GM10266 (cell line): ENCODE results near the gene RNLS.

Experiments
- DNase-seq: peaks from one replicate; pipeline ENCODE4 v3.0.0; 2012; ENCODE audit errors: extremely low spot score
- TF ChIP-seq, protein P1 (sequence below): IDR thresholded peaks from 2 replicates; pipeline ENCODE4 v1.5.1; 2012; ENCODE audit warnings: mild to moderate bottlenecking, low read depth; ENCODE audit not compliant: control insufficient read depth, insufficient read depth; ENCODE audit errors: missing control alignments

The RNLS gene

DNA sequence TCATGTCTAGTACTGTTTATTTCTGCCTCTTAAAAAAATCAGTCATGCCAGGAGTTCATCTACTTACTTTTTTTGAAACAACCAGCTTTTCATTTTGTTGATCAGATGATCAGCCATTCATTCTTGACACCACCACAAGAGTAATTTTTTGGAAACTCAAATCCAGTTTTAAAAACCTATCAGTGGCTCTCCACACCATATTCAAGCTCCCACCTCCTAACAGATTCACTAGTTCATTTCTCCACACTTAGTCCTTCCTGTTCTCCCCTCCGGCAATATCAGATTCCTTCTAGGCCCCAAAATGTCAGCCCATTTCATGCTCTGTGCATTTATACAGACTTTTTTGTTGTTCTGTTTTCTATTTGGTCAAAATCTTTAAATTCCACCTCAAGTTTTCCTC lies 341.6 kb downstream of the RNLS start:
- TF ChIP-seq, protein P1, sequence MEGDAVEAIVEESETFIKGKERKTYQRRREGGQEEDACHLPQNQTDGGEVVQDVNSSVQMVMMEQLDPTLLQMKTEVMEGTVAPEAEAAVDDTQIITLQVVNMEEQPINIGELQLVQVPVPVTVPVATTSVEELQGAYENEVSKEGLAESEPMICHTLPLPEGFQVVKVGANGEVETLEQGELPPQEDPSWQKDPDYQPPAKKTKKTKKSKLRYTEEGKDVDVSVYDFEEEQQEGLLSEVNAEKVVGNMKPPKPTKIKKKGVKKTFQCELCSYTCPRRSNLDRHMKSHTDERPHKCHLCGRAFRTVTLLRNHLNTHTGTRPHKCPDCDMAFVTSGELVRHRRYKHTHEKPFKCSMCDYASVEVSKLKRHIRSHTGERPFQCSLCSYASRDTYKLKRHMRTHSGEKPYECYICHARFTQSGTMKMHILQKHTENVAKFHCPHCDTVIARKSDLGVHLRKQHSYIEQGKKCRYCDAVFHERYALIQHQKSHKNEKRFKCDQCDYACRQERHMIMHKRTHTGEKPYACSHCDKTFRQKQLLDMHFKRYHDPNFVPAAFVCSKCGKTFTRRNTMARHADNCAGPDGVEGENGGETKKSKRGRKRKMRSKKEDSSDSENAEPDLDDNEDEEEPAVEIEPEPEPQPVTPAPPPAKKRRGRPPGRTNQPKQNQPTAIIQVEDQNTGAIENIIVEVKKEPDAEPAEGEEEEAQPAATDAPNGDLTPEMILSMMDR: no peak

DNA sequence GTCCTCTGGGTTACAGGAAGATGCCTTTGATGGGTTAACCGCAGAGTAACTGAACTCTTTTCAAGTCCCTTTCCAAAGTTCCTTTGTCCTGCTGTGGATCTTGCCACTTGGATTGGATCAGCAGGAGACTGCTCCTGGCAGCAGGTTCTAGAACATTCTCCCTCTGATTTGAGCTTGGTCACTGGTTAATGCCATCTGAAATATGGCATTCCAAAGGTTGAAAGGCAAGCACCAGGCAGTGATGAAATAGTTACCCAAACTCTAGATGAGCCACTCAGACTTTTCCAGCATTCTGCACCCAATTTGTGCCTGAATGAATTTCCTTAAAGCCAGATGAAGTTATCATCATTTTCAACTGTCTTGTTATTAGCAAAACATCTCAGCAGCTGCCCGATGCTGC lies 343.9 kb downstream of the RNLS start:
- TF ChIP-seq, protein P1: no peak
- no peak for DNase-seq

More for the DNA sequence above, 341.6 kb downstream of the RNLS start:
- DNase-seq: no peak

DNA sequence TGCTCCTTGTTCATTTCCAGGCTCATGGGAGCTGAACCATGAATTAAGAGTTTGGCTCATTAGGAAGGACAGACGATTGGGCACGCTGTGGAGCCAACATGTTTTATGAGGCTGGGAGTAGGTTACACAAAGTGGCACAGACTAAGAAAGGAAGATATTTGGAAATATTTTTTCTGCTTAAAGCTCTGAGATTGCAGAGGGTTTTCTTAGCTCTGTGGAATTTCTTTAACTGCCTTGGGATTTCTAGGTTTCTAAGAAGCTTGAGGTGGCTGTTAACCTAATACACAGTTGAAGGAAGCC lies 344.6 kb downstream of the RNLS start:
- TF ChIP-seq, protein P1: no peak
- DNase-seq: no peak

GRCh38 chr10:88237896-88238614 lies 345.1 kb downstream of the RNLS start:
- TF ChIP-seq, protein P1: no peak
- no peak for DNase-seq

- TF ChIP-seq, protein P1: no peak
Observed at GRCh38 chr10:88236121-88236743, 346.9 kb downstream of the RNLS start.

GRCh38 chr10:88234297-88234696 lies 348.8 kb downstream of the RNLS start:
- TF ChIP-seq, protein P1: no peak
- DNase-seq: no peak

More at GRCh38 chr10:88236121-88236743, 346.9 kb downstream of the RNLS start:
- DNase-seq: no peak

DNA sequence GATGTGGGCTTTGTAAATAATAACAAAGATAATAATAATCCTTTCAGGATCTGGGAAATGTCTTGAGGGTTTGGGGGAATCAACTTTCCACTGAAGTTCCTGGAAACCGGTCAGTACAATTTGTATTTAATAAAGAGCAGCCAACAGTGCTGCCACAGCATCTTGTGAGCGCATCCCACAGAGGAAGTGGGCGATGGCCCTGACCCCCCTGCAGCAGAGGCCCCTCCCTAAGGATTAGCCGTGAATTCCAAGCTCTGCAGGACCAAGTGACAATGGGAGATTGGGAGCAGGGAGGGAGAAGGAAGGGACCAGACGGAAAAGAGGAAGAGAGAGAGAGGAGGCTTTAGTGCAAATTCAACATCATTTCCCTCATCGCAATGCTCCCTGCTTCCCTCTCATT lies 349.2 kb downstream of the RNLS start:
- DNase-seq: no peak
- TF ChIP-seq, protein P1: no peak
